ENCODE data around the gene RSRC1.
A peak's percentile ranks its signal among the peaks of the same experiment; 100 is the strongest.

The RSRC1 gene

GRCh38 chr3:158565076-158565475 is 455.2 kb downstream of the RSRC1 start:
- H3K18ac ChIP-seq (ENCODE audit: low read depth in 1 of 2, low read length in 2 of 2), result no peak overlapping the region
- H3K23ac ChIP-seq (ENCODE audit: low read length in 2 of 2), result no peak overlapping the region
- no peak overlapping the region for H3K4me3 ChIP-seq (ENCODE audit: insufficient read depth in 1 of 2, low read depth in 1 of 2, low read length in 2 of 2)
- H3K36me3 ChIP-seq (ENCODE audit: control insufficient read depth in 1 of 2, insufficient read depth in 2 of 2, low read depth in 1 of 2, low read length in 2 of 2), result no peaks in the 10 kb centered on the region
- DNase-seq, result no peak
- no peak overlapping the region for H3K4ac ChIP-seq (ENCODE audit: low read depth in 1 of 2, low read length in 2 of 2)
- H2BK120ac ChIP-seq (ENCODE audit: low read depth, low read length), result no peak overlapping the region
- no peak overlapping the region for H4K8ac ChIP-seq (ENCODE audit: low read length)
- H2AFZ ChIP-seq (ENCODE audit: low read depth, low read length), result no peak overlapping the region
- H3K27me3 ChIP-seq (ENCODE audit: control insufficient read depth in 1 of 2, insufficient read depth in 1 of 2, low read length in 2 of 2), result no peaks in the 10 kb centered on the region
- no peaks in the 10 kb centered on the region for H3K4me1 ChIP-seq (ENCODE audit: control insufficient read depth, insufficient read depth, low read depth, low read length)
- H3K27ac ChIP-seq (ENCODE audit: low read length, poor library complexity, severe bottlenecking), result no peak overlapping the region
- no peaks in the 10 kb centered on the region for H3K79me1 ChIP-seq (replicated peaks; ENCODE audit: low read length, poor library complexity, severe bottlenecking)
- no peak overlapping the region for H2BK5ac ChIP-seq (ENCODE audit: low read depth, low read length, poor library complexity, severe bottlenecking)
- H2BK12ac ChIP-seq (ENCODE audit: low read length in 2 of 2), result no peak overlapping the region
- H3K9me3 ChIP-seq (ENCODE audit: control insufficient read depth, low read length), result no peaks in the 10 kb centered on the region
- H3K4me2 ChIP-seq (ENCODE audit: low read length, poor library complexity, severe bottlenecking), result no peak overlapping the region
- no peak overlapping the region for H4K91ac ChIP-seq (ENCODE audit: low read length)
- no peak overlapping the region for H3K14ac ChIP-seq (ENCODE audit: low read length in 2 of 2)
- H3K9ac ChIP-seq (ENCODE audit: low read length), result no peak overlapping the region
- no peak overlapping the region for H2BK15ac ChIP-seq (ENCODE audit: low read depth, poor library complexity, severe bottlenecking)
- no peak overlapping the region for H2AK5ac ChIP-seq (ENCODE audit: low read length, severe bottlenecking)
- 98% methylated on average over 5 of the region's 6 CpGs for WGBS

GRCh38 chr3:158568784-158569183 is 458.9 kb downstream of the RSRC1 start:
- Histone ChIP-seq H2BK12ac (ENCODE audit: low read length in 2 of 2) (no peak overlapping the region), H2BK120ac (ENCODE audit: low read depth, low read length) (no peak overlapping the region), H2BK15ac (ENCODE audit: low read depth, poor library complexity, severe bottlenecking) (no peak overlapping the region), H3K4me2 (ENCODE audit: low read length, poor library complexity, severe bottlenecking) (no peak overlapping the region), H4K91ac (ENCODE audit: low read length) (no peak overlapping the region), H2BK5ac (ENCODE audit: low read depth, low read length, poor library complexity, severe bottlenecking) (no peak overlapping the region), H2AK5ac (ENCODE audit: low read length, severe bottlenecking) (no peak overlapping the region), H3K79me1 (replicated peaks; ENCODE audit: low read length, poor library complexity, severe bottlenecking) (no peaks in the 10 kb centered on the region), H3K4me1 (ENCODE audit: control insufficient read depth, insufficient read depth, low read depth, low read length) (peaks cover 9% of the 10 kb centered on the region), H3K9me3 (ENCODE audit: control insufficient read depth, low read length) (no peaks in the 10 kb centered on the region), H4K8ac (ENCODE audit: low read length) (no peak overlapping the region), H3K4me3 (ENCODE audit: insufficient read depth in 1 of 2, low read depth in 1 of 2, low read length in 2 of 2) (no peak overlapping the region), H3K36me3 (ENCODE audit: control insufficient read depth in 1 of 2, insufficient read depth in 2 of 2, low read depth in 1 of 2, low read length in 2 of 2) (no peaks in the 10 kb centered on the region), H3K23ac (ENCODE audit: low read length in 2 of 2) (no peak overlapping the region), H3K27me3 (ENCODE audit: control insufficient read depth in 1 of 2, insufficient read depth in 1 of 2, low read length in 2 of 2) (no peaks in the 10 kb centered on the region), H3K18ac (ENCODE audit: low read depth in 1 of 2, low read length in 2 of 2) (no peak overlapping the region), H3K4ac (ENCODE audit: low read depth in 1 of 2, low read length in 2 of 2) (no peak overlapping the region), H2AFZ (ENCODE audit: low read depth, low read length) (no peak overlapping the region), H3K27ac (ENCODE audit: low read length, poor library complexity, severe bottlenecking) (no peak overlapping the region), H3K14ac (ENCODE audit: low read length in 2 of 2) (no peak overlapping the region), H3K9ac (ENCODE audit: low read length) (no peak overlapping the region)
- peak; percentile 19 for DNase-seq
- WGBS, result 68% methylated on average over 3 of the region's 3 CpGs

DNA sequence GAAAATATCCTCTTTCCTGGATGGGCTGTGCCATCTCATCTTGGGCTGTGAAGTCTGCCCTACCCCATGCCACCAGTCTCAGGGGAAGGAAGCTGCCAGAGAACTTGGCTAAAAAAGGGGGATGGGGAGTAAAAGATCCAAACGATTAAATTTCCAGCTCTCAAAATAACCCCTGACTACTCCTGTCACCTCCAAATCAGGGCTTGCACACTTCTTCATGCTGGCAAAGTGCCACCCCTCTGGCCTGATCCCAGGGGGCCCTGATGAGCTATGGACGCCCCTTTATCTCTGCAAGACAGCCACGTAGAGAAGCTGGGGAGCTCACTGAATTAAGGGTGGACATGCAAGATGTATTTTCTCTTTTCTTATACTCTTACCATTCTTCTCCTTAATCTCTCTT is 459.9 kb downstream of the RSRC1 start:
- no peak overlapping the region for H3K14ac ChIP-seq (ENCODE audit: low read length in 2 of 2)
- H3K27ac ChIP-seq (ENCODE audit: low read length, poor library complexity, severe bottlenecking), result no peak overlapping the region
- H4K91ac ChIP-seq (ENCODE audit: low read length), result no peak overlapping the region
- H2BK120ac ChIP-seq (ENCODE audit: low read depth, low read length), result no peak overlapping the region
- H3K4ac ChIP-seq (ENCODE audit: low read depth in 1 of 2, low read length in 2 of 2), result no peak overlapping the region
- H3K9me3 ChIP-seq (ENCODE audit: control insufficient read depth, low read length), result no peaks in the 10 kb centered on the region
- no peak overlapping the region for H4K8ac ChIP-seq (ENCODE audit: low read length)
- DNase-seq, result no peak
- no peaks in the 10 kb centered on the region for H3K36me3 ChIP-seq (ENCODE audit: control insufficient read depth in 1 of 2, insufficient read depth in 2 of 2, low read depth in 1 of 2, low read length in 2 of 2)
- no peak overlapping the region for H3K9ac ChIP-seq (ENCODE audit: low read length)
- peaks cover 9% of the 10 kb centered on the region for H3K4me1 ChIP-seq (ENCODE audit: control insufficient read depth, insufficient read depth, low read depth, low read length)
- H2BK15ac ChIP-seq (ENCODE audit: low read depth, poor library complexity, severe bottlenecking), result no peak overlapping the region
- 77% methylated on average over 3 of the region's 3 CpGs for WGBS
- no peak overlapping the region for H3K23ac ChIP-seq (ENCODE audit: low read length in 2 of 2)
- H2BK5ac ChIP-seq (ENCODE audit: low read depth, low read length, poor library complexity, severe bottlenecking), result no peak overlapping the region
- no peaks in the 10 kb centered on the region for H3K27me3 ChIP-seq (ENCODE audit: control insufficient read depth in 1 of 2, insufficient read depth in 1 of 2, low read length in 2 of 2)
- no peak overlapping the region for H3K18ac ChIP-seq (ENCODE audit: low read depth in 1 of 2, low read length in 2 of 2)
- H3K79me1 ChIP-seq (replicated peaks; ENCODE audit: low read length, poor library complexity, severe bottlenecking), result no peaks in the 10 kb centered on the region
- no peak overlapping the region for H3K4me2 ChIP-seq (ENCODE audit: low read length, poor library complexity, severe bottlenecking)
- no peak overlapping the region for H2AFZ ChIP-seq (ENCODE audit: low read depth, low read length)
- no peak overlapping the region for H2AK5ac ChIP-seq (ENCODE audit: low read length, severe bottlenecking)
- H3K4me3 ChIP-seq (ENCODE audit: insufficient read depth in 1 of 2, low read depth in 1 of 2, low read length in 2 of 2), result no peak overlapping the region
- H2BK12ac ChIP-seq (ENCODE audit: low read length in 2 of 2), result no peak overlapping the region

DNA sequence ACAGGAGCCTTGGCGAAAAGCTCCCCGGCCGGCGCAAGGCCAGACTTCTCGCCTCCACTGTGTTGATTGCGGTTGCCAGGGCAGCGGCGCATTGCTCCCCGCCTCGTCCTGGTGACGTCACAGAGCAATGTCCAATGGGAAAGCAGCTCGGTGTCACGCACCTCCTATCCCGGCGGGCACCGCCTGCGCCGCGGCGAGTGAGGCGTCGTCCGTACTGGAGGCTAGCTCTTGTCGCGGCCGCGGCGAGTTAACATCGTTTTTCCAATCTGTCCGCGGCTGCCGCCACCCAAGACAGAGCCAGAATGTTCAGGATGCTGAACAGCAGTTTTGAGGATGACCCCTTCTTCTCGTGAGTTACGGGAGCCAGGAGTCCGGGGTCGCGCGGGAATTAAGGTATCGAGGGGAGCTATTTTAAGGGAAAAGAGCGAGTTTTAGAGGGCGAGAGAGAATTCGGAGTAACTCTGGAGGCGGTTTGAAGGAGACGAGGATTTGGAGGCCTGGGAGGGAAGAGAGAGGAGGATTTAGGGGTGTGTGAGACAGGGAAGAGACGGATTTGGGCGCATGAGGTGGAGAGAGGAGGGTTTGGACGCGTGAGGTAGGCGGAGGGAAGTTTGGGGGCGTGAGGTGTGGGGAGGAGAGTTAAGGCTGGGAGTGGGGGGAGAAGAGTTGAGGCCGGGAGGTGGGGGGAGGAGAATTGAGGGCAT is 461.3 kb downstream of the RSRC1 start, which contains the start of gene MLF1:
TSS of gene MLF1 (plus strand) at position 196 of the 704 bp plus-strand sequence. CDS start at position 303, 107 bp downstream.
- Histone ChIP-seq H3K4ac (ENCODE audit: low read depth in 1 of 2, low read length in 2 of 2) (no peak within 1 kb of the TSS), H3K4me3 (ENCODE audit: insufficient read depth in 1 of 2, low read depth in 1 of 2, low read length in 2 of 2) (peak within 1 kb of the TSS; percentile 55 to 90), H3K9me3 (ENCODE audit: control insufficient read depth, low read length) (no peaks in the 10 kb centered on the region), H3K4me1 (ENCODE audit: control insufficient read depth, insufficient read depth, low read depth, low read length) (peaks cover 9% of the 10 kb centered on the region), H3K27ac (ENCODE audit: low read length, poor library complexity, severe bottlenecking) (peak within 1 kb of the TSS; percentile 1), H2BK12ac (ENCODE audit: low read length in 2 of 2) (peak within 1 kb of the TSS in 1 of 2 experiments; percentile 0), H3K18ac (ENCODE audit: low read depth in 1 of 2, low read length in 2 of 2) (peak within 1 kb of the TSS; percentile 13 to 45), H3K9ac (ENCODE audit: low read length) (peak within 1 kb of the TSS; percentile 100), H3K79me1 (replicated peaks; ENCODE audit: low read length, poor library complexity, severe bottlenecking) (no peaks in the 10 kb centered on the region), H2AFZ (ENCODE audit: low read depth, low read length) (peak within 1 kb of the TSS; percentile 74), H3K4me2 (ENCODE audit: low read length, poor library complexity, severe bottlenecking) (peak within 1 kb of the TSS; percentile 86), H3K23ac (ENCODE audit: low read length in 2 of 2) (no peak within 1 kb of the TSS), H2BK15ac (ENCODE audit: low read depth, poor library complexity, severe bottlenecking) (peak within 1 kb of the TSS; percentile 83), H2BK120ac (ENCODE audit: low read depth, low read length) (no peak within 1 kb of the TSS), H2BK5ac (ENCODE audit: low read depth, low read length, poor library complexity, severe bottlenecking) (no peak within 1 kb of the TSS), H4K8ac (ENCODE audit: low read length) (peak within 1 kb of the TSS; percentile 85), H3K14ac (ENCODE audit: low read length in 2 of 2) (peak within 1 kb of the TSS in 1 of 2 experiments; percentile 77), H3K36me3 (ENCODE audit: control insufficient read depth in 1 of 2, insufficient read depth in 2 of 2, low read depth in 1 of 2, low read length in 2 of 2) (no peaks in the 10 kb centered on the region), H3K27me3 (ENCODE audit: control insufficient read depth in 1 of 2, insufficient read depth in 1 of 2, low read length in 2 of 2) (no peaks in the 10 kb centered on the region), H4K91ac (ENCODE audit: low read length) (peak within 1 kb of the TSS; percentile 39), H2AK5ac (ENCODE audit: low read length, severe bottlenecking) (no peak within 1 kb of the TSS)
- 2% methylated on average over 51 of the region's 51 CpGs for WGBS
- peak; percentile 97 for DNase-seq

Data from mesenchymal stem cell (in vitro differentiated cells and primary cell).